Duodenal mucosa (tissue), 2 donors: ENCODE results near the gene NKX3-2.
A peak's percentile ranks its signal among the peaks of the same experiment; 100 is the strongest.
"Not testable (repeated sequence)": the region's sequence is repeated elsewhere in the genome, so short reads cannot be mapped to it uniquely, and the experiment has no call there.

Source experiments
- H3K27ac ChIP-seq: one replicate; pipeline ENCODE4 v1.7.0; 2013; ENCODE audit warnings: low read depth, low read length
- H3K27me3 ChIP-seq, 2 donors: one replicate each; pipeline ENCODE4 v1.7.0; 2013; ENCODE audit warnings: low read length in 2 of 2, control low read depth in 1 of 2; ENCODE audit not compliant: insufficient read depth in 2 of 2, control insufficient read depth in 1 of 2
- H3K36me3 ChIP-seq, 2 donors: one replicate each; pipeline ENCODE4 v1.7.0; 2013; ENCODE audit warnings: low read length in 2 of 2, control low read depth in 1 of 2; ENCODE audit not compliant: insufficient read depth in 2 of 2, control insufficient read depth in 1 of 2
- H3K4me1 ChIP-seq, 2 donors: one replicate each; pipeline ENCODE4 v1.7.0; 2013; ENCODE audit warnings: low read length in 2 of 2, control low read depth in 1 of 2; ENCODE audit not compliant: insufficient read depth in 2 of 2, control insufficient read depth in 1 of 2
- H3K4me3 ChIP-seq, 2 donors: one replicate each; pipeline ENCODE4 v1.7.0; 2013; ENCODE audit warnings: low read length in 2 of 2, low read depth in 1 of 2
- H3K9ac ChIP-seq, 2 donors: one replicate each; pipeline ENCODE4 v1.7.0; 2013; ENCODE audit warnings: low read length in 2 of 2, low read depth in 1 of 2
- H3K9me3 ChIP-seq, 2 donors: one replicate each; pipeline ENCODE4 v1.7.0; 2013; ENCODE audit warnings: low read length in 2 of 2, control low read depth in 1 of 2; ENCODE audit not compliant: control insufficient read depth in 1 of 2

The NKX3-2 gene

DNA sequence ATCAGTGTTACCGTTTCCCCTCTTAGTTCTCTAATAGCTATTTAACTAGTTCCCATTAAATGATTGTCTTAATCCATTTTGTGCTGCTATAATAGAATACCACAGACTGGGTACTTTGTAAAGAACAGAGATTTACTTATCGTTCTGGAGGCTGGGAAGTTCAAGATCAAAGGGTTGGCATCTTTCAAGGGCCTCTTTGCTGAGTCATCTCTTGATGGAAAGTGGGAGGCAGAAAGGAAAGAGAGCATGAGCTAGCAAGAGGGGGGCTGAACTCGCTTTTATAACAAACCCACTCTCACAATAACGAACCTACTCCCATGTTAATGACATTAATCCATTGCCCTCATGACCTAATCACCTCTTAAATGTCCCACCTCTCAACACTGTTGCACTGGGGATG lies 17.4 kb upstream of the NKX3-2 start:
- no peaks in the 10 kb centered on the region for H3K27me3 ChIP-seq
- H3K9ac ChIP-seq, result no peak overlapping the region
- no peaks in the 10 kb centered on the region for H3K36me3 ChIP-seq
- no peak overlapping the region for H3K4me3 ChIP-seq
- H3K4me1 ChIP-seq, result no peaks in the 10 kb centered on the region
- H3K9me3 ChIP-seq, result no peaks in the 10 kb centered on the region
- H3K27ac ChIP-seq, result no peak overlapping the region

DNA sequence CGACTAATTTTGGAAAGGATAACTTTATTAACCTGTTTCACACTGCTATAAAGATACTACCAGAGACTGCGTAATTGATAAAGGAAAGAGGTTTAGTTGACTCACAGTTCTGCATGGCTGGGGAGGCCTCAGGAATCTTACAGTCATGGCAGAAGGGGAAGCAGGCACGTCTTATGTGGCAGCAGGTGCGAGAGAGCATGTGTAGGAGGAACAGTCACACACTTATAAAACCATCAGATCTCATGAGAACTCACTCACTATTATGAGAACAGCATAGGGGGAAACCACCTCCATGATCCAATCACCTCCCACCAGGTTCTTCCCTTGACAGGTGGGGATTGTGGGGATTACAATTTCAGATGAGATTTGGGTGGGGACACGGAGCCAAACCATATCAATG lies 15.8 kb upstream of the NKX3-2 start:
- not testable (repeated sequence) for H3K4me1 ChIP-seq, H3K36me3 ChIP-seq, H3K9ac ChIP-seq, H3K4me3 ChIP-seq, H3K9me3 ChIP-seq, H3K27me3 ChIP-seq, H3K27ac ChIP-seq

DNA sequence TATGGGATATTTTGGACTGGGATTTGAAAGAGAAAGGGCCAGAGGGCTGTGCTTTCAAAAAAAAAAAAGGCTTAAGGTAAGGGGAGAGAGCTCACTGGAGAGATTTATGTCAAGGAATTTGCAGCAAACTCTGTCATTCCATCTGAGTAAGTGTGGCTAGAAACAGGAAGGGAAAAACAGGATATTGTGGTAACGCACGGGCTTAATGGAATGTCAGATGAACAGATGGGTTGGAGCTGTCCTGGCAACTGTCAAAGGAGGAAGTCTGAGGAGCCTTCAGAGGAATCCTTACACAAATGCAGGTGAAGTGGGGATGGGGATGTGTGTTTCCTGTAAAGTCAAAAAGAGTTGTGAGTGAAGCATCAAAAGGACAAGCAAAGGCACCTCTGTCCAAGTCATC lies 15.1 kb upstream of the NKX3-2 start:
- Histone ChIP-seq H3K27ac (no peak overlapping the region), H3K9ac (no peak overlapping the region), H3K4me1 (no peaks in the 10 kb centered on the region), H3K4me3 (no peak overlapping the region), H3K36me3 (no peaks in the 10 kb centered on the region), H3K27me3 (no peaks in the 10 kb centered on the region), H3K9me3 (no peaks in the 10 kb centered on the region)

DNA sequence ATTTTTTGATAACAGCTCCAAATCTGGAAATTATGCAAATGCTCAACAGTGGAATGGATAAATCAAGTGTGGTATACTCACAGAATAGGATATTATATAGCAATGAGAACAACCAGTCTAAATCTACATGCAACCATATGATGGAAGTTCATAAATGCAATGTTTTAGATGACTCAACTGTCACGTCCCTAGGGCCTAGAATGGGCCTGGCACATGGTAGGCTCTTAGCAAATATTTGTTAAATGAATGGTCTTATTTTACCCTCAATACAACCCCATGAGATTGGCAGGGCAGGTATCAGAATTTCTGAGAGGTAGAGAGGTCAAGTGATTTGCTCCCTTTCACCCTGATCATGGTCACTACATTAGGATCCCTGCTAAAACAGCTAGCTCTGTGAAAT lies 14.6 kb upstream of the NKX3-2 start:
- Histone ChIP-seq H3K27ac (no peak overlapping the region), H3K9me3 (no peaks in the 10 kb centered on the region), H3K4me3 (no peak overlapping the region), H3K4me1 (no peaks in the 10 kb centered on the region), H3K9ac (no peak overlapping the region), H3K27me3 (no peaks in the 10 kb centered on the region), H3K36me3 (no peaks in the 10 kb centered on the region)

DNA sequence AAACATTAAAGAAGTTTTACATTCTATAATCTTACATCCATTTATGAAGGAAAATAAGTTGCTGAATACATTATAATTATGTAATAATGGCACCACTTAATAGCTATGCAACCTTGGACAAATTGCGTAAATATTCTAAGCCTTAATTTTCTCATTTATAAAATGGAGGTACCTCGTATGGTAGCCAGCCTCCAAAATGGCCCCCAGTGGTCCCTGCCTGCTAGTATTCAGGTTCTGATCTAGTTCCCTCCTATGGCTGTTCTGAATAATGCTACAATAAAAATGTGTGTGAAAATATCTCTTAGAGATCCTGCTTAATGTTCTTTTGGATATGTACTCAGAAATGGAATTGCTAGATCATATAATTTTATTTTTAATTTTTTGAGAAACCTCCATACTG lies 11.0 kb upstream of the NKX3-2 start:
- Histone ChIP-seq H3K27me3 (peaks cover 0 to 3% of the 10 kb centered on the region in 2 donors), H3K36me3 (no peaks in the 10 kb centered on the region), H3K4me1 (no peaks in the 10 kb centered on the region), H3K27ac (no peak overlapping the region), H3K4me3 (no peak overlapping the region), H3K9ac (no peak overlapping the region), H3K9me3 (no peaks in the 10 kb centered on the region)

DNA sequence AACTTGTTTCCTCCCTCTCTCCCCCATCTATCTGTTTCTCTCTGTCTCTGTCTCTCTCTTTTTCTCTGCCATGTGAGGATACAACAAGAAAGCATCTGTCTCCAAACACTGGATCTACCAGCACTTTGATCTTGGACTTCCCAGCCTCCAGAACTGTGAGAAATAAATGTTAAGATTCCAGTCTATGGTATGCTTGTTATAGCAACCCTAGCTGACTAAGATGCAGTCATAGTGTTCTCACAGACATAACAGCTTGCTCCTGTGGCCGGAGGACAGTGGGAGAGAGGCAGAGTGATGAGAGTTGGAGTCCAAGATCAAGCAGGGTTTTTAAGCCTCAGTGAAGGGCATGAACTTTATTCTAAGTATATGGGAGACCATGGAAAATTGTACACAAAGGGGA lies 8.8 kb upstream of the NKX3-2 start:
- Histone ChIP-seq H3K9me3 (no peaks in the 10 kb centered on the region), H3K4me1 (peaks cover 7% of the 10 kb centered on the region in 2 donors), H3K4me3 (no peak overlapping the region), H3K9ac (no peak overlapping the region), H3K27me3 (peaks cover 16 to 18% of the 10 kb centered on the region in 2 donors), H3K36me3 (no peaks in the 10 kb centered on the region), H3K27ac (no peak overlapping the region)

DNA sequence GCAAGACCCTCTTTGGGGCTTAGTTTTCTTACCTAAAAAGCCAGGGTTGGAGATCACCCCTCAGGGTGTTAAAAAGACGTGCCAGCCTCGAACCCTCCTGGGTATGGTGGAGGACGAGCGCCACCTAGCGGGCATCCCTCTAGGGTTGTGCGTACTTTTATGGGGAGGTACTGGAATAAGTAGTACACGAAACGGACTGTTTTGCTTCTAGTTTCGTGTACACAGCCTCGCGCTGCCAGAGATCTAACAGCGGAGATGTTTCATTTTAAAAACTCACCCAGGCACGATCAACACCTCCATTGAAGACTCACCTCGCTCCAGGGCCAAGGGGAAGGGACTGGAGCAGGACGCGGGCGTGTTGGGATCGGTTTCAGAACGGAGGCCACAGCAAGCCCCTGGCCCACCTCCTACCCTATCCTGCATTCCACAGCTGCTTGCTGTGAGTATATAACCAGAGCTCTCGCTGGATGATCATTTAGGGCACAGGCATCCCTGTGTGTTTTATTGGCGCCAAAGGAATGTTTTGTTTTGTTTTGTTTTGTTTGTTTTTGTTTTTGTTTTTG lies 4.8 kb upstream of the NKX3-2 start:
- H3K36me3 ChIP-seq, result no peaks in the 10 kb centered on the region
- H3K4me1 ChIP-seq, result peaks cover 11 to 19% of the 10 kb centered on the region in 2 donors
- no peak overlapping the region for H3K27ac ChIP-seq
- H3K4me3 ChIP-seq, result peak overlapping the region; percentile 62 to 63
- H3K27me3 ChIP-seq, result peaks cover 43 to 47% of the 10 kb centered on the region in 2 donors
- H3K9me3 ChIP-seq, result no peaks in the 10 kb centered on the region
- peak overlapping the region in 1 of 2 donors; percentile 15 for H3K9ac ChIP-seq

DNA sequence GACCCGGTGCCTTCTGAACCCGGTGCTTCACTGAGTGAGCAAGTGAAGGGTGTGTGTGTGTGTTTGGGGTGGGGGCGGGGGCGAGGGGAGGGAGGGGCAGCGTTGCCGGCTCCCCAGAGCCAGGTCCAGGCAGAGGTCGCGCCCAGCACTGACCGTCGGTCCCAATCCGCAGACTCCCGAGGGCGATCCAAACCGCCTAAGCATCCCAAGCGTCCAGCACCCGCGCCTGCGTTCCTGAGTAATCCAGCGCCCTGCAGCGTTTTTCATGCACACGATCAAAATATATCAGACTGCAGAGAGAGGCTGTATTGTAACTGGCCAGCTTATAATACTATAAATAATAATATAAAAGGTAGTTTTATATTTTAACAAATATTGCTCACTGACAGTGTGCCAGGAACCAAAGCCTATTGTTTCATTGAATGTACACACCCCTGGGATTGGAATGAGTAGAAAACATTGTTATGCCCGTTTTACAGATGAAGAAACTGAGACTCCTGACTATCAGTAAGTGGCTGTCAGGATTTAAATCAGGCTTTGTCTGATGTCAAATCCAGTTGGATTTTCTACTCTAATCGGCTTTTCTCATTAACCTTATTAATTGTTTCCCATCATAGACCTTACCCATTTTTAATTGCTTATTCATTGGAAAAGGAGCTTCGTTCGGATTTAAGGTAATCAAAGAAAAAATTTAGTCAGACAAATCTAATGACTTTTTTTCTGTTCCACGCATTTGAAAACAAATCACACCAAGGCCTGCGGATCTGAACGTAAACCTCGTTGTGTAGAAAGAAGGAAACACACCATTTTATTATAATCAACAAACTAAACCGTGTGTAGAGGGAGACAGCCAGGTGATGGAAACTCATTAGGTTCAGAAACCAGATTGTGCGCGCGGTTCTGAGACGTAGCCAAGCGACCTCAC lies 4.0 kb upstream of the NKX3-2 start:
- peaks cover 50 to 55% of the 10 kb centered on the region in 2 donors for H3K27me3 ChIP-seq
- H3K36me3 ChIP-seq, result no peaks in the 10 kb centered on the region
- peak overlapping the region; percentile 50 to 65 for H3K4me3 ChIP-seq
- peaks cover 11 to 24% of the 10 kb centered on the region in 2 donors for H3K4me1 ChIP-seq
- no peak overlapping the region for H3K27ac ChIP-seq
- H3K9ac ChIP-seq, result no peak overlapping the region
- H3K9me3 ChIP-seq, result no peaks in the 10 kb centered on the region

DNA sequence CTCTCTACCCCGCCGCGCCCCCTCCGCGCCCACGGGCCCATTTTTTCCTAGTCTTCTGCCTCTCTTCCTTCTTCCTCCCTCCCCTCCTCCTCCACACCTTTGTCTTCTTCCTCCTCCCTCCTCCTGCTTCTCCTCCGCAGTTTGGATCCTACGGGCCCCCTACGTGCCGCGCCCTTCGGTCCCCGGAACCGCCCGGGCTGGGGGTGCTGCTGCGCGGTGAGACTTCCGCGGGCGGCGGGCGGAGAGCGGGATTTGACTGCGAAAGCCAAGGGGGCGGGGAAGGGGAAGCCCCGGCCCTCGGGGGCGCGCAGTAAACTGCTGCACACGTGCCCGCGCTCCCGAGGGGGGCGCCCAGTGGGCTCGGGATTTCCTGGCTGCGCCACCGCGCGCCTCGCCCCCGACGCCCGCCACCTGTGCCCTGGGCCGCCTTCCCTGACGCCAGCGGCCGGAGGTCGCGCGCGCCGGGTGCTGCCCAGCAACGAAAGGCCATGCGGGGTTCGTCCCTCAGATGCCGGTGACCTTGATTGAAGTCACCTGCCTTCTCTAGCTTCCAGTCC lies 3.3 kb upstream of the NKX3-2 start:
- no peaks in the 10 kb centered on the region for H3K36me3 ChIP-seq
- H3K9ac ChIP-seq, result no peak overlapping the region
- H3K27ac ChIP-seq, result no peak overlapping the region
- peak overlapping the region; percentile 50 to 65 for H3K4me3 ChIP-seq
- H3K4me1 ChIP-seq, result peaks cover 11 to 25% of the 10 kb centered on the region in 2 donors
- peaks cover 57 to 62% of the 10 kb centered on the region in 2 donors for H3K27me3 ChIP-seq
- H3K9me3 ChIP-seq, result no peaks in the 10 kb centered on the region

DNA sequence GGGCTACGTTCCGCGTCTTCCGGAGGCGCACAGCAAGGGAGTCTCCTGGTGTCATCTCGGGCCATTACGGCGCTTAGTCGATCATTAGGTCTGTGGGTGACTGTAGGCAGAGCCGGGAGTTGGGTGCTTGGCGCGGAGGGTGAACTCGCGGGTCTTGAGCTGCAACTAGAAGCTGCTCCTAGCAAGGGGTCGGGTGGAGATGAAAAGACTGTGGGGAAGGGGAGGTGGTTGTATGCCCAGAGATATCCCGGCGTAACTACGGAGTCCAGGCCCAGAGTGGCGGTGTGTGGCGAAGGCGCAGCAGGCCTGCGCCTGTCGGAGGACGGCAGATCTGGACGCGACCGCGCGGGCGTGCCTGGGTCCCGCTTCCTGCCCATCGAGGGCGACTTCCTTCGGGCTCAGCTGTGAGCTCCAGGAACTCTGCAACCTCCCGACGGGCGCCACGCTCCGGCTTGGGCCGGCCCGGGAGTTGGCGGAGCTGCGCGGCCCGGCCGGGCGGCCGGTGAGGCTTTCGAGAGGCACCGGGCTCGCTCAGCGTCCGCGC lies 2.7 kb upstream of the NKX3-2 start:
- Histone ChIP-seq H3K27ac (no peak overlapping the region), H3K4me3 (peak overlapping the region; percentile 50 to 65), H3K9ac (no peak overlapping the region), H3K36me3 (no peaks in the 10 kb centered on the region), H3K27me3 (peaks cover 63 to 66% of the 10 kb centered on the region in 2 donors), H3K4me1 (peaks cover 11 to 28% of the 10 kb centered on the region in 2 donors), H3K9me3 (no peaks in the 10 kb centered on the region)
